ENCODE results near the gene USHBP1. TPM values are rescaled to one million over a fixed set of nuclear protein-coding genes. Genes with fewer than 3 reads are reported as not detected.

USHBP1 gene
- total RNA-seq, 1 donor from 2014 or later = not detected

DNA sequence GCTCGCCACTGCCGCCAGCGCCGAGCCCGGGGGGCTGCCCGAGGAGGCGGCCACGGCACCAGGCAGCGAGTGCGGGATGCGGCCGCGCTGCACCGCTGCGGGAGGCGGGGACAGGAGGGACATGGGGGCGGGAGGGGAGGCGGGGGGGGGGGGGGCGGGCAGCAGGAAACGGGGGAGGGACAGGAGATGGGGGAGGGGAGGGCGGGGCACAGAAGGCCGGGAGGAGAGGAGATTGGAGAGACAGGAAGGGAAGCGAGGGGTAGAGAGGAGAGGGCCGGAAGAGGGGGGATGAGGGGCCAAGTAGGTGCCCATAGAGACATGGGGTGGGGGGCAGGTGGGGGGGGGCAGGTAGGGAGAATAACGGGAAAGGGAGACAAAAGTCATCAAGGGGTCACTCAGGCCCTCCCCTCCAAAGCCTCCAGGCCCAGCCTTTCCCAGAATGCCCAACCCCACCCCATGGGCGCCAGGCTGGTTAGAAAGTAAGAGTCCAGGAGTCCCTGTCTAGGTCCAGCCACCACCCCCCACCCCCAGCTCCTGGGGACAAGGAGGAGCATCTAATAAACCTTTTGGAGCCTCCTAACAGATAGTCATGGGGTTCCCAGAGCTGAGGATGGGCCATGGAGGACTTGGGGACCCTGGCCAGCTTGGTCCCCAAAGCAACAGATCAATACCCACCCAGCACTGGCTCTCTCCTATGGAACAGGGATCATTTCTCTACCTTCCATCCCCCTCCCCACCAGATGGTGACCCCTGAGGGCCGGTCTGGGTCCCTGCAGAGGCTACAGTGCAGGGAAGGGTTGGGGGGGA, 28.4 kb downstream of the USHBP1 start:
- H3K27ac Mint-ChIP-seq = no peak overlapping the region
- peaks cover 14% of the 10 kb centered on the region for H3K36me3 Mint-ChIP-seq
- DNase-seq (ENCODE audit: low spot score in 2 of 2, unreplicated experiment in 2 of 2) = no peak

DNA sequence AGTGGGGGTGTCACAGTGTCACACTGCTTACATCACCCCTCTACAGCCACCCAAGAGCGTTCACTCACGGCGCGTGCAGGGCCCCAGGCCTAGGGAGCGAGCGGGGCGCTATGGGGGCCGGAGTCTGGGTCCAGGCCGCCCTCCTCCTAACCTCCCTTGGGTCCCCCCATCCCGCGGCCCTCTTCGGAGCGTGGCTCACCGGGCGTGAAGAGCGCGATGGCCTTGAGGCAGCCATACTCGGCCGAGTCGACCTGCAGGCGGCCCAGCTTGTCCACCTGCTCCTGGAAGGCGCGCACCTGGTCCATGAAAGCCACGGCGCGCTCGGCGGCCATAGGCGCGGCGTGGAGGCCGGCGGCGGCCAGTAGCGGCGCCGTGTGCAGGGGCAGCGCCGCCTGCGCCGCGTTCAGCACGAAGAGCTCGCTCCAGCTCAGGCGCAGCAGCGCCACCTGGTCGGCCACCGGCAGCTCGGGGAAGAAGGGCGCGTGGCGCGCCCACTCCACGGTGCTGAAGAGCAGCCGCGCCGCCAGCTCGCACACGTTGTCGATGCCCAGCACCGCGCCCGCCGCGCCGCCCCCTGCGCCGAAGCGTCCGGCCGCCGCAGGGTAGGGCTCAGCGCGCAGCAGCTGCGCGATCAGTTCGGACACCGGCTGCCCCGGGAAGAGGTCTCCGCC, 29.1 kb downstream of the USHBP1 start:
- peaks cover 14% of the 10 kb centered on the region for H3K36me3 Mint-ChIP-seq
- DNase-seq (ENCODE audit: low spot score in 2 of 2, unreplicated experiment in 2 of 2) = peak; percentile 68 to 80
- no peaks in the 10 kb centered on the region for H3K27me3 Mint-ChIP-seq (ENCODE audit: low read depth)
- no peaks in the 10 kb centered on the region for H3K9me3 Mint-ChIP-seq
- H3K27ac Mint-ChIP-seq = no peak overlapping the region
- H3K4me3 Mint-ChIP-seq = peak overlapping the region; percentile 56
- TF ChIP-seq, protein P1, sequence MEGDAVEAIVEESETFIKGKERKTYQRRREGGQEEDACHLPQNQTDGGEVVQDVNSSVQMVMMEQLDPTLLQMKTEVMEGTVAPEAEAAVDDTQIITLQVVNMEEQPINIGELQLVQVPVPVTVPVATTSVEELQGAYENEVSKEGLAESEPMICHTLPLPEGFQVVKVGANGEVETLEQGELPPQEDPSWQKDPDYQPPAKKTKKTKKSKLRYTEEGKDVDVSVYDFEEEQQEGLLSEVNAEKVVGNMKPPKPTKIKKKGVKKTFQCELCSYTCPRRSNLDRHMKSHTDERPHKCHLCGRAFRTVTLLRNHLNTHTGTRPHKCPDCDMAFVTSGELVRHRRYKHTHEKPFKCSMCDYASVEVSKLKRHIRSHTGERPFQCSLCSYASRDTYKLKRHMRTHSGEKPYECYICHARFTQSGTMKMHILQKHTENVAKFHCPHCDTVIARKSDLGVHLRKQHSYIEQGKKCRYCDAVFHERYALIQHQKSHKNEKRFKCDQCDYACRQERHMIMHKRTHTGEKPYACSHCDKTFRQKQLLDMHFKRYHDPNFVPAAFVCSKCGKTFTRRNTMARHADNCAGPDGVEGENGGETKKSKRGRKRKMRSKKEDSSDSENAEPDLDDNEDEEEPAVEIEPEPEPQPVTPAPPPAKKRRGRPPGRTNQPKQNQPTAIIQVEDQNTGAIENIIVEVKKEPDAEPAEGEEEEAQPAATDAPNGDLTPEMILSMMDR (IDR thresholded peaks at IDR 0.05; ENCODE audit: unreplicated experiment) = no peak
- H3K4me1 Mint-ChIP-seq = peaks cover 11% of the 10 kb centered on the region

More for the DNA sequence above, 28.4 kb downstream of the USHBP1 start:
- Mint-ChIP-seq H3K27me3 (ENCODE audit: low read depth) (no peaks in the 10 kb centered on the region), H3K9me3 (no peaks in the 10 kb centered on the region), H3K4me3 (peak overlapping the region; percentile 24), H3K4me1 (peaks cover 17% of the 10 kb centered on the region)
- TF ChIP-seq, protein P1 (IDR thresholded peaks at IDR 0.05; ENCODE audit: unreplicated experiment) = no peak

DNA sequence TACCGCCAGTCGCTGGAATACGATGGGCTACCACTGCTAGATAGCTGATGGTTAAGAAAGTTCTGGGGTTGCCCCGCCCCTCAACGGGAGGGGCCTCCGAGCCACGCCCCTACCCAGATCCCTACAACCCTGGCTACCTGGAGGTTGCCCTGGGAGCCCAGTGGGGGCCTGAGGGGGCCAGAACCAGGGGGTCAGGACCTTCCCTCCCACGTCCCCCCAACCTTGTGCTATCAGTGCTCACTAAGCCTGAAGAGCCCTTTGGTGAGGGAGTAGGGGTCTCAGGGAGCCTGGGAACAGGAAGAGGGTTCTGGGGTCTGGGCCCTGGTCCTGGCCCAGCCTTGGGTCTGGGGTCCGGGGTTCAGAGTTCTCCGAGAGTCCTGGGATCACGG, 29.6 kb downstream of the USHBP1 start:
- Mint-ChIP-seq H3K4me3 (peak overlapping the region; percentile 56), H3K36me3 (peaks cover 14% of the 10 kb centered on the region), H3K4me1 (peaks cover 11% of the 10 kb centered on the region), H3K27me3 (ENCODE audit: low read depth) (no peaks in the 10 kb centered on the region), H3K9me3 (no peaks in the 10 kb centered on the region), H3K27ac (no peak overlapping the region)
- no peak for DNase-seq (ENCODE audit: low spot score in 2 of 2, unreplicated experiment in 2 of 2)
- TF ChIP-seq, protein P1 (IDR thresholded peaks at IDR 0.05; ENCODE audit: unreplicated experiment) = no peak

DNA sequence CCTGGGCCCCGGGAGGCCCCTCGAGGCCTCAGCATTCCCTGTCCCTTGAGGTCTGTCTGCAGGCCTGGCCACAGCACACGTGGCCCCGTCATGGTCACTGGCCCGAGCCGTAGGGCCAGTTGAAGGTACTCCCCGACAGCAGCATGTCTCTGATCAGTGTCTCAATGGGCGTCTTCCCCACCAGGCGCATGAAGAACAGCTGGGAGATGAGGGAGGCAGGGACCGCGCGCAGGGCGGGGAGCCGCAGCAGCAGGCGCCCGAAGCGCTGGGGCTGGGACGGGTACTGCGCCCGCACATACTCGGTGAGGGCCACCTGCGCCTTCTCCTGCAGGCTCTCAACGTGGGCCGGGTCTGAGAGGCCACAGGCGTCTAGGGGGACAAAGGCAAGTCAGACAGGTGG, 32.3 kb downstream of the USHBP1 start:
- TF ChIP-seq, protein P1 (IDR thresholded peaks at IDR 0.05; ENCODE audit: unreplicated experiment) = no peak
- no peaks in the 10 kb centered on the region for H3K9me3 Mint-ChIP-seq
- H3K27ac Mint-ChIP-seq = no peak overlapping the region
- peaks cover 7% of the 10 kb centered on the region for H3K4me1 Mint-ChIP-seq
- H3K4me3 Mint-ChIP-seq = no peak overlapping the region
- H3K36me3 Mint-ChIP-seq = peaks cover 10% of the 10 kb centered on the region
- DNase-seq (ENCODE audit: low spot score in 2 of 2, unreplicated experiment in 2 of 2) = no peak
- no peaks in the 10 kb centered on the region for H3K27me3 Mint-ChIP-seq (ENCODE audit: low read depth)

DNA sequence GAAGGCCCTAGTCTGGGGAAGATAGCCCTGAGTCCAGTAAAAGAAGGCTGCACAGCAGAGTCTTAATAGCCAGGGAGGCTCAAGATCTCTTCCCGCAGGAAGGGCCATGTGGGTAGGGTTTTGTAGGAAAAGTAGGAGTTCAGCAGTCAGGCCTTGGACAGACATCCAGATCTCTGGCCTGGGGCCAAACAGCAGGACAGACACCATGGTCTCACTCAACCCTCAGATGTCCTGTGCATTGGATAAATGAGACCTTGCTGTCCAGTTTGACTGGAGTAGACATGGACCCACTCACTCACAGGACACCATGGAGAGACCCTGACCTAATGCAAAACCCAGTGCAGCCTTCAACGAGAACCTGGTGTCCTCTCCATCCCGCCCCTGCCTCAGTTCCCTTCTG, 34.7 kb downstream of the USHBP1 start:
- Mint-ChIP-seq H3K9me3 (no peaks in the 10 kb centered on the region), H3K4me3 (no peak overlapping the region), H3K27ac (no peak overlapping the region), H3K27me3 (ENCODE audit: low read depth) (no peaks in the 10 kb centered on the region), H3K36me3 (peaks cover 11% of the 10 kb centered on the region), H3K4me1 (peaks cover 4% of the 10 kb centered on the region)
- DNase-seq (ENCODE audit: low spot score in 2 of 2, unreplicated experiment in 2 of 2) = no peak
- TF ChIP-seq, protein P1 (IDR thresholded peaks at IDR 0.05; ENCODE audit: unreplicated experiment) = no peak

All from mesothelial cell of epicardium (in vitro differentiated cells).